ENCODE results near the gene COL4A2. TPM values are rescaled to one million over a fixed set of nuclear protein-coding genes. Genes with fewer than 3 reads are reported as not detected.

Gene COL4A2
- total RNA-seq, 4 donors from 2014 or later = 51.2 to 85.8 (median 70.5) TPM

DNA sequence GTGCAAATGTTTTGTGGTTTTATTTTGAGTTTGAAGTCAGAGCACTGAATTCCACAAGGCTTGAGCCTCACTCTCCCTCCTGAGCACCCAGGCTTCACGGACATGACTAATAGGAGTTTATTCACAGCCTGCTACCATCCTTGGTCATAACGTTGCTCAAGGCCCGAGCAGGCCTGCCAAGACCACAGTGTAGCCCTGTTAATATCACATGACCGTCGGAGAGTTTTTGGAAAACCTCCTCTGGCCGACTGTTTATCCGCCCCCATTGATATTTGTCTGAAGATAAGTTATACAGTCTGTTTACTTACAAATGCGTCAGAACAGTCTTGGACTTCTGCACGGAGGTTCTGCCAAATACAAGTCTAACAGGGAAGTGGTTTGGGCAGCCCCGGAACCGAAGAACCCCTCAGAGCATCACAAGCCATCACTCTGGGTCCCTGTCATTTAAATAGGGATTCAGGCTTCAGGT, 89.9 kb downstream of the COL4A2 start:
- intact Hi-C loops (cut with DNase I; ENCODE audit: low total_unique reads) = loop anchor here (2.0 to 10.0 kb wide), 3 partner anchors 14 to 90 kb away; partner anchors contain the start of genes COL4A1 and COL4A2
- TF ChIP-seq POLR2A (IDR thresholded peaks at IDR 0.05) = peak; percentile 3 to 43
- TF ChIP-seq, protein P1, sequence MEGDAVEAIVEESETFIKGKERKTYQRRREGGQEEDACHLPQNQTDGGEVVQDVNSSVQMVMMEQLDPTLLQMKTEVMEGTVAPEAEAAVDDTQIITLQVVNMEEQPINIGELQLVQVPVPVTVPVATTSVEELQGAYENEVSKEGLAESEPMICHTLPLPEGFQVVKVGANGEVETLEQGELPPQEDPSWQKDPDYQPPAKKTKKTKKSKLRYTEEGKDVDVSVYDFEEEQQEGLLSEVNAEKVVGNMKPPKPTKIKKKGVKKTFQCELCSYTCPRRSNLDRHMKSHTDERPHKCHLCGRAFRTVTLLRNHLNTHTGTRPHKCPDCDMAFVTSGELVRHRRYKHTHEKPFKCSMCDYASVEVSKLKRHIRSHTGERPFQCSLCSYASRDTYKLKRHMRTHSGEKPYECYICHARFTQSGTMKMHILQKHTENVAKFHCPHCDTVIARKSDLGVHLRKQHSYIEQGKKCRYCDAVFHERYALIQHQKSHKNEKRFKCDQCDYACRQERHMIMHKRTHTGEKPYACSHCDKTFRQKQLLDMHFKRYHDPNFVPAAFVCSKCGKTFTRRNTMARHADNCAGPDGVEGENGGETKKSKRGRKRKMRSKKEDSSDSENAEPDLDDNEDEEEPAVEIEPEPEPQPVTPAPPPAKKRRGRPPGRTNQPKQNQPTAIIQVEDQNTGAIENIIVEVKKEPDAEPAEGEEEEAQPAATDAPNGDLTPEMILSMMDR (IDR thresholded peaks at IDR 0.05 in 4 of 5, conservative IDR thresholded peaks at IDR 0.05 in 1 of 5) = no peak
- peaks cover 0 to 12% (median 0%) of the 10 kb centered on the region in 3 donors for H3K27me3 ChIP-seq
- DNase-seq = peak; percentile 74 to 89
- peaks cover 7 to 47% of the 10 kb centered on the region in 2 donors for H3K4me1 ChIP-seq
- peak overlapping the region; percentile 68 to 77 (median 72) for H3K27ac ChIP-seq
- H3K9me3 ChIP-seq = no peaks in the 10 kb centered on the region
- H3K36me3 ChIP-seq = no peaks in the 10 kb centered on the region
- in situ Hi-C loops (cut with MboI; ENCODE audit: low sequenced_read_pairs in 4 of 4) = no loop called here
- H3K4me3 ChIP-seq = peak overlapping the region in 3 of 4 donors; percentile 23 to 29 (median 26)
- peak; percentile 89 to 94 for ATAC-seq

DNA sequence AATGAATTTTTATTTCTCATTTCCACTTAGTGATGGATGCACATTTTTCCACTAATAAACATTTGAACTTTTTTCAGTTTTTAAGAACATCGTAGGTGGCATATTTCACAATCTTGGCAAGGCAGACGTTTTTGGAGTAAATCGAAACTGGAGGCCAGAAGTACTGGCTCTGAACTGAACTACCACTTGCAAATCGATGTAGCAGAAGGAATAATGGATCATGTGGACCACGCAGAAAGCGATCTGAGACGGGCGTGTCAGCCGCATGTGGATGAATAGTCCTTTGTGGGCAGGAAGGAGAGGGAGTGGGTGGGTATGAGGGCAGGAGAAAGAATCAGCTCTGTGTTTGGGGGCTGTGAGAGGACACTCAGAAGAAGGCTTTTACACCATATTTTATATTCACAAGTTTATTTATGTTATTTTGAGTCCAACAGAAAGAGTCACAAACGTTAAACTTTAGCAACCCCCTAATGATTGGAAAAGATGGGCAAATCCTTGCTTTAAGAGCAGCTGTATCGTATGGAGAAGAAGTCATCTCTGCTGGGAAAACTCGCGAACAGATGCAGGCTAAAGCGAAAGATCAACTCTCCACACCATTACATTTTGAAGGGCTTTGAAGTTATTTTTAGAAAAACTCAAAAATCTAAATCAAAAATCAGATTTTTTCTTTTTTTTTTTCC, 90.5 kb downstream of the COL4A2 start:
- ATAC-seq (peak; percentile 43 to 48), DNase-seq (no peak)
- peaks cover 7 to 42% of the 10 kb centered on the region in 2 donors for H3K4me1 ChIP-seq
- in situ Hi-C loops (cut with MboI; ENCODE audit: low sequenced_read_pairs in 4 of 4) = no loop called here
- H3K27me3 ChIP-seq = peaks cover 0 to 12% (median 0%) of the 10 kb centered on the region in 3 donors
- peak in 1 of 2 donors; percentile 5 for TF ChIP-seq POLR2A (IDR thresholded peaks at IDR 0.05)
- TF ChIP-seq, protein P1 (IDR thresholded peaks at IDR 0.05 in 4 of 5, conservative IDR thresholded peaks at IDR 0.05 in 1 of 5) = no peak
- H3K4me3 ChIP-seq = peak overlapping the region in 3 of 4 donors; percentile 23 to 29 (median 26)
- H3K36me3 ChIP-seq = no peaks in the 10 kb centered on the region
- H3K27ac ChIP-seq = peak overlapping the region; percentile 68 to 77 (median 72)
- intact Hi-C loops (cut with DNase I; ENCODE audit: low total_unique reads) = loop anchor here (2.0 to 10.0 kb wide), 3 partner anchors 13 to 90 kb away; partner anchors contain the start of genes COL4A1 and COL4A2
- H3K9me3 ChIP-seq = no peaks in the 10 kb centered on the region

DNA sequence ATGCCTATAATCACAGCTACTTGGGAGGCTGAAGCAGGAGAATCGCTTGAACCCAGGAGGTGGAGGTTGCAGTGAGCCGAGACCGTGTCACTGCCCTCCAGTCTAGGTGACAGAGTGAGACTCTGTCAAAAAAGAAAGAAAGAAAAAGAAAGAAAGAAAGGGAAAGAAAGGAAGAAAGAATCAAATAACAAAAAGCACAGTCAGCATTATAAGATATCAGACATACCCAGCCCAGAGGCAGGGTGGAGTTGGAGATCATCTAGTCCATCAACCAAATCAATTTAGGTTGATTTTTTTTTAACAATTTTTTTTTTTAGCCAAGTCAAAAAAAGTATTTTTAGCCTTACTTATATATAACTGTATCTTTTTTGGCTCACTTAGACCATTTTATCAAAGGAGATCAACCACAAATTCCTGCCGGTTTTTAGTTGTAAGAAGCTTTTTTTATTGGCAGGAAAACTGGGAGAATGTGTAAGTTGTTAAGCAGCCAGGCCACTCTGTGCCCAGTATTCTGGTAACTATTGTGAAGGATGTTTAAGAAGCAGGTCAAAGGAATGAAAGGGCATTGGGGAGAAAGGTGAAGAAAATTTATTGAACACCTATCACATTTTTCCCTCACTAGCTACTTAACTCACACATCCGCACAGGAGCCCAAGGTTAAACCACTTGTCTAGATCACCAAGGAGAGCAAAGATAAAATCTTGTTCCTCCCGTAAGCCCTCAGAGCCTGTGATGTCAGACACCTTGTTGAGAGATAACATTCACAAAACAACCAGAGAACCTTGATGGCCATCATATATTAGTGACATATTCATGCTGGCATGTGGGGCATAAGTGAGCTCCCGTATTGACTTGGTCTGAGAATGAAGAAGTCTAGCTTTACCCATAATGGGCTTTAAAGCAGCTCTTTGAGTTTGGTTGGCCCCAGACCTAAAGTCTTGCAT, 91.8 kb downstream of the COL4A2 start:
- no peak for ATAC-seq
- no peak for DNase-seq
- H3K27ac ChIP-seq = peak overlapping the region; percentile 68 to 77 (median 72)
- in situ Hi-C loops (cut with MboI; ENCODE audit: low sequenced_read_pairs in 4 of 4) (no loop called here), intact Hi-C loops (cut with DNase I; ENCODE audit: low total_unique reads) (loop anchor here (5.0 to 10.0 kb wide), 2 partner anchors 54 to 92 kb away; partner anchors contain the start of genes COL4A1 and COL4A2)
- no peak overlapping the region for H3K4me3 ChIP-seq
- TF ChIP-seq POLR2A (IDR thresholded peaks at IDR 0.05) = no peak
- TF ChIP-seq, protein P1 (IDR thresholded peaks at IDR 0.05 in 4 of 5, conservative IDR thresholded peaks at IDR 0.05 in 1 of 5) = no peak
- no peaks in the 10 kb centered on the region for H3K9me3 ChIP-seq
- no peaks in the 10 kb centered on the region for H3K36me3 ChIP-seq
- peaks cover 0 to 12% (median 0%) of the 10 kb centered on the region in 3 donors for H3K27me3 ChIP-seq
- peaks cover 7 to 36% of the 10 kb centered on the region in 2 donors for H3K4me1 ChIP-seq

DNA sequence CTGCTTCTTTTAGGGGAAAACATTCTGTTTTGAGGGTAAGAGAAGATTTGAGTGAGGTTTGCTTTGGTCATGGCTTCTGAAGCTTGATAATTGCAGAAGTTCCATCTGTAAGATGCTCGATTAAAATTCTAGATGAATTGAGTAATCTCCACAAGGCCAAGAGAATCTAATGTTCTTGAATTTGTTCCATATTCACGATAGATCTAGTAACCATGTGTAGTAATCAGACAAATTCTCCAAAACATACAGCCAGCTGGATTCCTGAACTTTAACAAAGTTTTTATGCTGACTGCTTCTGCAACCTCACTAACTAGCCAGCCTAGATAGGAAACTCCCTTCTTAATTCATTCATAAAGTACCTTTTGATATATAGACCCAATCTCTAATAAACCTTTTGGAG, 92.7 kb downstream of the COL4A2 start:
- in situ Hi-C loops (cut with MboI; ENCODE audit: low sequenced_read_pairs in 4 of 4) = loop anchor here in 1 of 4 donors (25.0 kb wide), 1 partner anchor 162 kb away; no protein-coding TSS in a partner anchor
- peaks cover 7 to 31% of the 10 kb centered on the region in 2 donors for H3K4me1 ChIP-seq
- no peaks in the 10 kb centered on the region for H3K9me3 ChIP-seq

More for the DNA sequence above, 92.7 kb downstream of the COL4A2 start:
- Histone ChIP-seq H3K27me3 (peaks cover 0 to 12% (median 0%) of the 10 kb centered on the region in 3 donors), H3K4me3 (no peak overlapping the region), H3K27ac (peak overlapping the region; percentile 68 to 77 (median 72)), H3K36me3 (no peaks in the 10 kb centered on the region)
- DNase-seq (no peak), ATAC-seq (no peak)
- intact Hi-C loops (cut with DNase I; ENCODE audit: low total_unique reads) = loop anchor here (5.0 to 10.0 kb wide), 2 partner anchors 55 to 92 kb away; partner anchors contain the start of genes COL4A1 and COL4A2
- TF ChIP-seq POLR2A (IDR thresholded peaks at IDR 0.05) = peak in 1 of 2 donors; percentile 11
- TF ChIP-seq, protein P1 (IDR thresholded peaks at IDR 0.05 in 4 of 5, conservative IDR thresholded peaks at IDR 0.05 in 1 of 5) = no peak
